Astrocyte (in vitro differentiated cells and primary cell): ENCODE data around the gene TMEM128. TPM values are rescaled to one million over a fixed set of nuclear protein-coding genes. Genes with fewer than 3 reads are reported as not detected.
"Not testable (repeated sequence)": the region's sequence is repeated elsewhere in the genome, so short reads cannot be mapped to it uniquely, and the experiment has no call there.

Source experiments
- DNase-seq: peaks from one replicate; pipeline ENCODE4 v3.0.0-alpha.2; 2010; ENCODE audit warnings: low read depth
- FAIRE-seq: peaks from 2 replicates; lab custom pipeline; 2011; peaks lifted over from hg19 to GRCh38; lab: Jason Lieb, UNC
- H2AFZ ChIP-seq: 2 replicates; pipeline ENCODE4 v1.6.0; 2012; ENCODE audit warnings: low read depth, low read length, inconsistent platforms
- H3K27ac ChIP-seq: 2 replicates; pipeline ENCODE4 v1.5.1; 2011; ENCODE audit warnings: low read depth, low read length, inconsistent platforms
- H3K27me3 ChIP-seq: 2 replicates; pipeline ENCODE4 v1.6.0; 2011; ENCODE audit warnings: low read length, inconsistent platforms; ENCODE audit not compliant: insufficient read depth
- H3K36me3 ChIP-seq: 2 replicates; pipeline ENCODE4 v1.5.1; 2011; ENCODE audit warnings: low read length, inconsistent platforms; ENCODE audit not compliant: insufficient read depth
- H3K4me1 ChIP-seq: 2 replicates; pipeline ENCODE4 v1.5.1; 2011; ENCODE audit warnings: low read length, inconsistent platforms; ENCODE audit not compliant: insufficient read depth
- H3K4me2 ChIP-seq: 2 replicates; pipeline ENCODE4 v1.6.0; 2012; ENCODE audit warnings: low read length, inconsistent platforms
- H3K4me3 ChIP-seq: 2 replicates; pipeline ENCODE4 v1.5.1; 2011; ENCODE audit warnings: low read depth, mild to moderate bottlenecking, low read length, inconsistent platforms; ENCODE audit not compliant: insufficient read depth
- H3K79me2 ChIP-seq: 2 replicates; pipeline ENCODE4 v1.6.0; 2012; ENCODE audit warnings: mild to moderate bottlenecking, low read length, inconsistent platforms; ENCODE audit not compliant: insufficient read depth
- H3K9ac ChIP-seq: 2 replicates; pipeline ENCODE4 v1.6.0; 2012; ENCODE audit warnings: mild to moderate bottlenecking, low read length, inconsistent platforms
- H3K9me3 ChIP-seq: 2 replicates; pipeline ENCODE4 v1.5.1; 2012; ENCODE audit warnings: low read depth, mild to moderate bottlenecking, low read length, inconsistent platforms; ENCODE audit not compliant: insufficient read depth
- H4K20me1 ChIP-seq: 2 replicates; pipeline ENCODE4 v1.6.0; 2012; ENCODE audit warnings: low read length, inconsistent platforms; ENCODE audit not compliant: insufficient read depth
- H3K27ac Mint-ChIP-seq: one replicate; pipeline ENCODE4 v1.8.0; 2021; ENCODE audit warnings: mild to moderate bottlenecking, mixed read lengths; ENCODE audit not compliant: unreplicated experiment
- H3K27me3 Mint-ChIP-seq: one replicate; pipeline ENCODE4 v1.8.0; 2021; ENCODE audit warnings: low read depth, mixed read lengths; ENCODE audit not compliant: unreplicated experiment
- H3K36me3 Mint-ChIP-seq: one replicate; pipeline ENCODE4 v1.8.0; 2021; ENCODE audit warnings: low read depth, mixed read lengths; ENCODE audit not compliant: unreplicated experiment
- H3K4me1 Mint-ChIP-seq: one replicate; pipeline ENCODE4 v1.8.0; 2021; ENCODE audit warnings: low read depth, mixed read lengths; ENCODE audit not compliant: unreplicated experiment
- H3K4me3 Mint-ChIP-seq: one replicate; pipeline ENCODE4 v1.8.0; 2021; ENCODE audit warnings: mild to moderate bottlenecking, moderate library complexity, mixed read lengths; ENCODE audit not compliant: unreplicated experiment
- H3K9me3 Mint-ChIP-seq: one replicate; pipeline ENCODE4 v1.8.0; 2021; ENCODE audit warnings: mild to moderate bottlenecking, mixed read lengths; ENCODE audit not compliant: unreplicated experiment
- EZH2 ChIP-seq: IDR thresholded peaks from 2 replicates; pipeline ENCODE4 v1.6.1; 2012; ENCODE audit warnings: mild to moderate bottlenecking, low read length, inconsistent platforms; ENCODE audit not compliant: insufficient read depth
- total RNA-seq: library from RNA; stranded (reverse); gene quantifications from 2 replicates; pipeline ENCODE4 v1.2.1, GENCODE V29; 2021
- TF ChIP-seq, protein P1 (sequence below): IDR thresholded peaks from 2 replicates; pipeline ENCODE4 v1.5.1; 2011; ENCODE audit warnings: low read depth, mild to moderate bottlenecking, inconsistent platforms, low read length, moderate library complexity; ENCODE audit not compliant: insufficient read depth

The TMEM128 gene
- total RNA-seq, 1 donor from 2014 or later: 15.2 TPM

- Histone ChIP-seq H3K27me3 (no peaks in the 10 kb centered on the region), H3K4me1 (no peaks in the 10 kb centered on the region), H3K27ac (no peak overlapping the region), H3K9me3 (no peaks in the 10 kb centered on the region), H3K36me3 (no peaks in the 10 kb centered on the region), H3K4me2 (no peak overlapping the region), H3K9ac (no peak overlapping the region), H4K20me1 (no peaks in the 10 kb centered on the region), H3K4me3 (no peak overlapping the region), H2AFZ (no peak overlapping the region), H3K79me2 (no peaks in the 10 kb centered on the region)
- H3K36me3 Mint-ChIP-seq: no peaks in the 10 kb centered on the region
- no peak overlapping the region for H3K4me3 Mint-ChIP-seq
- TF ChIP-seq, protein P1, sequence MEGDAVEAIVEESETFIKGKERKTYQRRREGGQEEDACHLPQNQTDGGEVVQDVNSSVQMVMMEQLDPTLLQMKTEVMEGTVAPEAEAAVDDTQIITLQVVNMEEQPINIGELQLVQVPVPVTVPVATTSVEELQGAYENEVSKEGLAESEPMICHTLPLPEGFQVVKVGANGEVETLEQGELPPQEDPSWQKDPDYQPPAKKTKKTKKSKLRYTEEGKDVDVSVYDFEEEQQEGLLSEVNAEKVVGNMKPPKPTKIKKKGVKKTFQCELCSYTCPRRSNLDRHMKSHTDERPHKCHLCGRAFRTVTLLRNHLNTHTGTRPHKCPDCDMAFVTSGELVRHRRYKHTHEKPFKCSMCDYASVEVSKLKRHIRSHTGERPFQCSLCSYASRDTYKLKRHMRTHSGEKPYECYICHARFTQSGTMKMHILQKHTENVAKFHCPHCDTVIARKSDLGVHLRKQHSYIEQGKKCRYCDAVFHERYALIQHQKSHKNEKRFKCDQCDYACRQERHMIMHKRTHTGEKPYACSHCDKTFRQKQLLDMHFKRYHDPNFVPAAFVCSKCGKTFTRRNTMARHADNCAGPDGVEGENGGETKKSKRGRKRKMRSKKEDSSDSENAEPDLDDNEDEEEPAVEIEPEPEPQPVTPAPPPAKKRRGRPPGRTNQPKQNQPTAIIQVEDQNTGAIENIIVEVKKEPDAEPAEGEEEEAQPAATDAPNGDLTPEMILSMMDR: no peak
- TF ChIP-seq EZH2: no peak
- no peak overlapping the region for H3K27ac Mint-ChIP-seq
- DNase-seq: no peak
- H3K9me3 Mint-ChIP-seq: peaks cover 3% of the 10 kb centered on the region
- no peaks in the 10 kb centered on the region for H3K4me1 Mint-ChIP-seq
- no peak for FAIRE-seq
- H3K27me3 Mint-ChIP-seq: peaks cover 26% of the 10 kb centered on the region
Observed at GRCh38 chr4:4200624-4201023, 47.4 kb downstream of the TMEM128 start.

DNA sequence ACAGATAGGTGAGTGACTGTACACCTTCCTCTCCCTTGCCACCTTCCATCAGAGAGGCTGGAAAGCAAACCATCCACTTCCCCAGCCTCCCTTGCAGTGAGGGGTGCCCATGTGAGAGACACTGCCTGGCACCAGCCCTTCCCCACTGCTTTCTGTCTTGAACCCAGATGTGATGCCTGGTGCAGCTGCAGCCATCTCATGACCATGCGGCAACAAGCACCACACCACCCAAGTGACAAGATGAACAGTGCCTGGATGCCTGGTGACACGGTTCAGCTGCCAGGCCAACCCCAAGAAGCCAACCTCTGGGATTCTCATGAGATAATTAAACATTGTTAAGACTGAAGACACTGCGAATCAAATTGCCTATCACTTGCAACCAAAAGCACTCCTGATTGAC, 52.7 kb downstream of the TMEM128 start:
- H2AFZ ChIP-seq: no peak overlapping the region
- no peaks in the 10 kb centered on the region for H3K36me3 ChIP-seq
- H3K27me3 ChIP-seq: no peaks in the 10 kb centered on the region
- no peak overlapping the region for H3K4me2 ChIP-seq
- H3K79me2 ChIP-seq: no peaks in the 10 kb centered on the region
- no peak overlapping the region for H3K9ac ChIP-seq
- H3K27ac ChIP-seq: no peak overlapping the region
- no peaks in the 10 kb centered on the region for H4K20me1 ChIP-seq
- FAIRE-seq: no peak
- no peak for DNase-seq
- Mint-ChIP-seq H3K27ac (no peak overlapping the region), H3K36me3 (peaks cover 2% of the 10 kb centered on the region), H3K27me3 (peaks cover 39% of the 10 kb centered on the region), H3K9me3 (peaks cover 7% of the 10 kb centered on the region), H3K4me3 (no peak overlapping the region), H3K4me1 (no peaks in the 10 kb centered on the region)
- H3K9me3 ChIP-seq: no peaks in the 10 kb centered on the region
- TF ChIP-seq, protein P1: no peak
- no peak for TF ChIP-seq EZH2
- H3K4me1 ChIP-seq: no peaks in the 10 kb centered on the region
- H3K4me3 ChIP-seq: no peak overlapping the region

- not testable (repeated sequence) for H3K4me2 ChIP-seq, DNase-seq, H4K20me1 ChIP-seq, H3K9ac ChIP-seq, H3K79me2 ChIP-seq, H3K4me1 Mint-ChIP-seq, H3K4me3 Mint-ChIP-seq, H3K4me3 ChIP-seq, H3K27ac ChIP-seq, H3K27ac Mint-ChIP-seq, H3K9me3 Mint-ChIP-seq, H3K36me3 ChIP-seq, H3K4me1 ChIP-seq, H3K36me3 Mint-ChIP-seq, FAIRE-seq, H2AFZ ChIP-seq, H3K9me3 ChIP-seq, H3K27me3 ChIP-seq
- H3K27me3 Mint-ChIP-seq: peaks cover 38% of the 10 kb centered on the region
Observed at GRCh38 chr4:4188557-4188956, 59.5 kb downstream of the TMEM128 start.

Other genes starting within 250 kb of the TMEM128 start
- not detected in 2 replicates for gene OTOP1, start 21.3 kb downstream of the TMEM128 start, total RNA-seq
- 12.0 and 13.5 TPM in 2 replicates for gene LYAR, start 41.9 kb upstream of the TMEM128 start, total RNA-seq
- 4.4 and 5.5 TPM in 2 replicates for gene ZBTB49, start 42.0 kb upstream of the TMEM128 start, total RNA-seq
- 6.7 and 10.6 TPM in 2 replicates for gene NSG1, start 138.9 kb upstream of the TMEM128 start, total RNA-seq